C4-2B (cell line): ENCODE results near the gene GPR137B.

Source experiments
- CTCF ChIP-seq: fragments of 450-650 bp; conservative IDR thresholded peaks from 2 replicates; pipeline ENCODE4 v1.5.1; 2017; ENCODE audit warnings: mild to moderate bottlenecking
- ZFX ChIP-seq: fragments of 450-650 bp; IDR thresholded peaks from 2 replicates; pipeline ENCODE4 v1.6.1; 2017

GRCh38 chr1:236204039-236204438, 61.7 kb downstream of the GPR137B start:
- TF ChIP-seq CTCF (no peak), ZFX (no peak)
